Stimulated activated CD4-positive, alpha-beta T cell treated with anti-CD3 and anti-CD28 coated beads, TNF-alpha, amount 100 ng/mL, for 4 hours (primary cell): ENCODE data around the gene MAP3K12.
A peak's percentile ranks its signal among the peaks of the same experiment; 100 is the strongest.
"Not testable (repeated sequence)": the region's sequence is repeated elsewhere in the genome, so short reads cannot be mapped to it uniquely, and the experiment has no call there.

Experiments
- DNase-seq, 3 experiments: peaks; one replicate each; pipeline ENCODE4 v3.0.0-alpha.2; 2020; ENCODE audit warnings: low read depth in 3 of 3

The MAP3K12 gene

GRCh38 chr12:53472056-53472582 lies 27.1 kb downstream of the MAP3K12 start:
- DNase-seq: no peak

- DNase-seq: no peak
These were observed 31.0 kb downstream of the MAP3K12 start for GRCh38 chr12:53468282-53468681.

- no peak for DNase-seq
These were observed 31.4 kb downstream of the MAP3K12 start for GRCh38 chr12:53467880-53468279.

GRCh38 chr12:53467082-53467481 lies 32.2 kb downstream of the MAP3K12 start:
- DNase-seq: no peak

GRCh38 chr12:53466640-53467039 lies 32.6 kb downstream of the MAP3K12 start:
- no peak for DNase-seq

- DNase-seq: no peak
These were observed 33.6 kb downstream of the MAP3K12 start for GRCh38 chr12:53465679-53466078.

- DNase-seq: no peak
These were observed 34.4 kb downstream of the MAP3K12 start for GRCh38 chr12:53464685-53465418.

GRCh38 chr12:53463802-53464560 lies 35.3 kb downstream of the MAP3K12 start:
- no peak for DNase-seq

- DNase-seq: no peak
These were observed 36.3 kb downstream of the MAP3K12 start for GRCh38 chr12:53462935-53463334.

- DNase-seq: no peak
These were observed 37.7 kb downstream of the MAP3K12 start for GRCh38 chr12:53461591-53461990.

- DNase-seq: no peak
These were observed 38.2 kb downstream of the MAP3K12 start for GRCh38 chr12:53461059-53461458.

GRCh38 chr12:53459097-53459496 lies 40.2 kb downstream of the MAP3K12 start:
- DNase-seq: no peak

GRCh38 chr12:53456654-53457366 lies 42.4 kb downstream of the MAP3K12 start:
- DNase-seq: no peak

- no peak for DNase-seq
These were observed 44.6 kb downstream of the MAP3K12 start for GRCh38 chr12:53454707-53455106.

GRCh38 chr12:53453953-53454640 lies 45.2 kb downstream of the MAP3K12 start:
- DNase-seq: no peak

- DNase-seq: peak; percentile 62 to 67 (median 65)
These were observed 46.8 kb downstream of the MAP3K12 start for GRCh38 chr12:53452159-53453077.

GRCh38 chr12:53451661-53452158 lies 47.5 kb downstream of the MAP3K12 start, which contains the start of gene PCBP2:
TSS of gene PCBP2 (plus strand) at chr12:53452102. CDS start at chr12:53454801, 2,699 bp downstream.
- peak; percentile 89 to 97 (median 94) for DNase-seq

- DNase-seq: no peak
These were observed 48.3 kb downstream of the MAP3K12 start for GRCh38 chr12:53450936-53451335.

- DNase-seq: not testable (repeated sequence)
These were observed 54.5 kb downstream of the MAP3K12 start for GRCh38 chr12:53444593-53445325.
